ENCODE measurements around the gene ME3.

ME3 gene

DNA sequence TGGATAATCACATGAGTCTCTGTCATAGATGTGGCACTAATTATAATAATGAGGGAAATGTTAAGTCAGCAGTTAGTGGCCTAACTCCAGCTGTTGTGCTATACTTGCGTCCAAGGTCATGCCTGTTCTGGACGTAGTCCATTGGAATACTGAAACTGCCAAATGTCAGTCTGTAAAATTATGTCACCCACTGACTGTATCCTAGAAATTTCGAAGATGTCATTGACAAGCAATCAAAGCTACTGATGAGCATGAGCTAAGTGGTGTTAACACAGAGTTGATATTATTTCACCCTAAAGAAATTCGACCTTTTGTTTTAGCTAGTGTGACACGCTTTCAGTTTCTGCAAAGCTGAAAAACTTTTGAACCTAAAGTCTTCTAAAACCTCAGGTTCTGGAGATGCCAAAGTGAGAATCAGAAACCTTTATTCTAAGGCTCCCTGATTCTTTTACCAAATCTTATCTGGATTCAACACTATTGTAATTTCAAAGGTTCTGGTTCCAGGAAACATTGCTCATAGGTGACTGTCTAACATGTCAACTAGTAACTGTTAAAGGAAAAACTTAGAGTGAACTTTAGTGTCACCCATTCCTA is 14.9 kb upstream of the ME3 start:
- TF ChIP-seq, protein P1, sequence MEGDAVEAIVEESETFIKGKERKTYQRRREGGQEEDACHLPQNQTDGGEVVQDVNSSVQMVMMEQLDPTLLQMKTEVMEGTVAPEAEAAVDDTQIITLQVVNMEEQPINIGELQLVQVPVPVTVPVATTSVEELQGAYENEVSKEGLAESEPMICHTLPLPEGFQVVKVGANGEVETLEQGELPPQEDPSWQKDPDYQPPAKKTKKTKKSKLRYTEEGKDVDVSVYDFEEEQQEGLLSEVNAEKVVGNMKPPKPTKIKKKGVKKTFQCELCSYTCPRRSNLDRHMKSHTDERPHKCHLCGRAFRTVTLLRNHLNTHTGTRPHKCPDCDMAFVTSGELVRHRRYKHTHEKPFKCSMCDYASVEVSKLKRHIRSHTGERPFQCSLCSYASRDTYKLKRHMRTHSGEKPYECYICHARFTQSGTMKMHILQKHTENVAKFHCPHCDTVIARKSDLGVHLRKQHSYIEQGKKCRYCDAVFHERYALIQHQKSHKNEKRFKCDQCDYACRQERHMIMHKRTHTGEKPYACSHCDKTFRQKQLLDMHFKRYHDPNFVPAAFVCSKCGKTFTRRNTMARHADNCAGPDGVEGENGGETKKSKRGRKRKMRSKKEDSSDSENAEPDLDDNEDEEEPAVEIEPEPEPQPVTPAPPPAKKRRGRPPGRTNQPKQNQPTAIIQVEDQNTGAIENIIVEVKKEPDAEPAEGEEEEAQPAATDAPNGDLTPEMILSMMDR (IDR thresholded peaks at IDR 0.05; ENCODE audit: control insufficient read depth, insufficient read depth, low read depth, low read length, missing control alignments), result no peak

DNA sequence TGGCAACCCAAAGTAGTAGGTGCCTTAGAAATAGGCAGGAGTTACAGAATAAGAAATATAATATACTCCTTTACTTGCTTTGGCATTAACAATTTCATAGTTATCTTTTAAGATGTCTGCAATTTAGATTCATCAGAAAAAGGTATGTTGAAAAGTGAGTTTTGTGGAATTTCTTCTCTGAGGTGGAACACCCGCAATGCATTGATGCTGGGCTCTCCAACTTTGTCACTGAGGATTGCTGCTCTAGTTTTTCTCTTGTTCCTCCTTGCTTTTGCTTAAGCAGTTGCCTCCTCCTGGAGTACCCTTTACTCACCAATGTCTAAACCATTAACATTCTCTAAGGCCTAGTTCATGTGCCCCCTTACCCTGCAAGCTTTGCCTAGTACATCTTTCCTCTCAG is 14.1 kb upstream of the ME3 start:
- no peak overlapping the region for H3K4me3 ChIP-seq (ENCODE audit: control insufficient read depth, low read depth, low read length)
- TF ChIP-seq, protein P1 (IDR thresholded peaks at IDR 0.05; ENCODE audit: control insufficient read depth, insufficient read depth, low read depth, low read length, missing control alignments), result no peak
- DNase-seq (ENCODE audit: low read depth), result no peak

More for the DNA sequence above, 14.9 kb upstream of the ME3 start:
- no peak overlapping the region for H3K4me3 ChIP-seq (ENCODE audit: control insufficient read depth, low read depth, low read length)
- no peak for DNase-seq (ENCODE audit: low read depth)

DNA sequence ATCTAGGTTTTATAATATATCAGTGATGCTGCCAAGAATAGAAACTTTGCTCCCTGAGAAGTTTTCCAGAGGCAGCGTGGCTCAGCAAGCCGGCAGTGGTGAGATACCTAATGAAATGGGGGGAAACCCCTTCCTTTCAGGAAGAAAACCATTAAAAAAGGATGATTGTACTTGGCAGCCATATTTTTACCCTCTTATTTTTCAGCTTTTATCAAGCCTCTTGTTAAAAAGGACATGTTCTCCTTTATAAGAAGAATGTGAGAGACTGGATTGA is 9.0 kb upstream of the ME3 start:
- no peak for DNase-seq (ENCODE audit: low read depth)
- H3K4me3 ChIP-seq (ENCODE audit: control insufficient read depth, low read depth, low read length), result no peak overlapping the region
- TF ChIP-seq, protein P1 (IDR thresholded peaks at IDR 0.05; ENCODE audit: control insufficient read depth, insufficient read depth, low read depth, low read length, missing control alignments), result no peak

DNA sequence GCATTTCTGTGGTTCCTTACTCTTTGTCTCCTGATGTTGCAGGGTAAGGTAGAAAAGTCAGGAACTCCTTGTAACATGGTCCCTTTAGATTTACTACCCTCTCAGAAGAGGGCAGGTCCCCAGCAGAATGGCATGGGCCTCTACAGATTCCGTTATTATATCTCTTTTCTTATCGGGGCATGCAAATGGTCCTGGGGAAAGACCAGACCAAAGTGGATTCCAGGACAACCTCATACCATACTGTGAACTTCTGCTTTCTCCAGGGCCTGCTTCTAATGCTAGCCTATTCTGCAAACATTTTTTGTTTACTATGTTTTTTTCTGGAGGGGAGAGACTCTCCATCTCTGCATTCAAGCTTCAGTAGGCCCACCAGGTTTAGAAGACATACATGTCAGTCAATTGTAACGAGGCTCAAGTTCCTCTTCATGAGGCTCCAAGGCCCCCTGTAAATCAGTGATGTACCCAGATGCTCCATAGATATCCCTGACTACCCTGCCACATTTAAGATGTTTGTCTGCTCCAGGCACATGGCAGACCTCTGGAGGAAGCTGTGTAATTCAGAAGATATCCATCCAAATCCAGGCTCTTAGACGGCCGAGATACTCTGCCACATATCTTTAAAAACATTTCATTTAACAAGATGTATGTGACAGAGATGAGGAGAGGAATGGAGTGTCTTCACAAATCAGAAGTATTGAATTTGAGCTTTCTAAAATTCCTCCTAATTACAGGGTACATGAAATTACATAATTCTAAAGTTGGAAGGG is 8.5 kb upstream of the ME3 start:
- TF ChIP-seq, protein P1 (IDR thresholded peaks at IDR 0.05; ENCODE audit: control insufficient read depth, insufficient read depth, low read depth, low read length, missing control alignments), result no peak
- no peak overlapping the region for H3K4me3 ChIP-seq (ENCODE audit: control insufficient read depth, low read depth, low read length)
- no peak for DNase-seq (ENCODE audit: low read depth)

DNA sequence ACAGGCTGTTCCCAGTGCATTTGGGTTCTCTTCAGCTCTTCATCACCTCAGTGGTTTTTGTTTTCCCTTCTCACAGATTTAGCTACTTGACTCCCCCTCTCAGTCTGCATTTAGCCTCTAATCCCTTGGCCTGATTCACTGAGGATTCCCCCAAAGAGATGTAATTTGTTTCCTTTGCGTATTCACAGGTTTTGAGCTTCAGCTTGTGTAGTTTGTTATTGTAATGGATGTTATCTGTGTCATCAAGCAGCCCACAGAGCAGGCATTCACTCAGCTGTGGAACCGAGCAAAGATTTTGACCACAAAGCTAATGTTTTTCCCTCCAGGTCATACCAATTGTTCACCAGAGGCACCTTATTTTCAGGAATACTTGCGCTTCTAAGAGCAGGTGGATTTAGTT is 6.4 kb upstream of the ME3 start:
- DNase-seq (ENCODE audit: low read depth), result no peak
- TF ChIP-seq, protein P1 (IDR thresholded peaks at IDR 0.05; ENCODE audit: control insufficient read depth, insufficient read depth, low read depth, low read length, missing control alignments), result no peak

DNA sequence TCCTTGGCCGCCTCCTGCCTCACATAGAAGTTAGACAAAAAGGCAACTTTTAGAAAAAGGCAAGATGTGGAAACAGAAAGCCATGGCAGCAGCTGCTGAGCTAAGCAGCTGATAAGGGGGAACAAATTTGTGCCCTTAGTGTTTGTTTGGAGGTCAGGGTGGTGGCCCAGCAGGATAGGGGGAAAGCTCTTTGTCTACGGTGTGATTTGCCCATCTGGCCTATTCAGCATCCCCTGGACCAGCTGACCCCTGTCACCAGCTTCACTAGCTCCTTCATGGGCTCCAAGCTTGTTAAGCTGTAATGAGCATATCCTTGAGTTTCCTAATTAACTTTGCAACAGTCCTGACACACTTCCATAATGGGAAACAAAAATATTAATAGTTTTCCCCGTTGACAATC is 5.9 kb upstream of the ME3 start:
- no peak for DNase-seq (ENCODE audit: low read depth)
- TF ChIP-seq, protein P1 (IDR thresholded peaks at IDR 0.05; ENCODE audit: control insufficient read depth, insufficient read depth, low read depth, low read length, missing control alignments), result no peak
- H3K4me3 ChIP-seq (ENCODE audit: control insufficient read depth, low read depth, low read length), result no peak overlapping the region

More for the DNA sequence above, 6.4 kb upstream of the ME3 start:
- no peak overlapping the region for H3K4me3 ChIP-seq (ENCODE audit: control insufficient read depth, low read depth, low read length)

Measured in AG09309 (cell line).